GM12878 (cell line): ENCODE data around the gene ZDHHC11B. TPM values are rescaled to one million over a fixed set of nuclear protein-coding genes. Genes with fewer than 3 reads are reported as not detected.
"Not testable (repeated sequence)": the region's sequence is repeated elsewhere in the genome, so short reads cannot be mapped to it uniquely, and the experiment has no call there.

ENCODE experiments used
- ATAC-seq: fragments of 200-7000 bp; cut with Tn5 transposase; 3 replicates; pipeline ENCODE4 v1.9.1; 2020; ENCODE audit warnings: mild to moderate bottlenecking, moderate library complexity
- BruUV-seq: library from RNA; stranded (reverse); fragments of 400-500 nt; replicated peaks from 2 replicates; lab custom pipeline; 2021; lab: Mats Ljungman, UMichigan
- CTCF ChIA-PET: fragments of 300-600 bp; sonication (Branson Sonifier 250); formaldehyde crosslinking; extraction: SDS; loops from one replicate; lab custom pipeline; 2021; ENCODE audit warnings: inconsistent platforms; lab: Yijun Ruan, JAX
- POLR2A ChIA-PET: fragments of 350-600 bp; formaldehyde crosslinking; extraction: SDS; loops from one replicate; lab custom pipeline; 2021; ENCODE audit warnings: inconsistent platforms; lab: Charles Lee
- RAD21 ChIA-PET: fragments of 300-600 bp; sonication (Branson Sonifier 250); formaldehyde crosslinking; loops from one replicate; lab custom pipeline; 2023; ENCODE audit warnings: antibody characterized with exemption; ENCODE audit not compliant: unreplicated experiment; lab: Charles Lee
- SMC1A ChIA-PET: fragments of 300-600 bp; sonication (Branson Sonifier 250); formaldehyde crosslinking; loops from one replicate; lab custom pipeline; 2023; ENCODE audit not compliant: unreplicated experiment, uncharacterized antibody; lab: Charles Lee
- DNase-seq: peaks from one replicate; pipeline ENCODE4 v3.0.0-alpha.2; 2011; ENCODE audit warnings: low read depth, low spot score
- FAIRE-seq: peaks from 3 replicates; lab custom pipeline; 2011; peaks lifted over from hg19 to GRCh38; lab: Jason Lieb, UNC
- H2AFZ ChIP-seq: 2 replicates; pipeline ENCODE4 v1.6.0; 2011; ENCODE audit warnings: low read depth, low read length, control low read depth; ENCODE audit not compliant: control insufficient read depth
- H3K27ac ChIP-seq: 2 replicates; pipeline ENCODE4 v1.5.1; 2011; ENCODE audit warnings: control low read depth; ENCODE audit not compliant: control insufficient read depth, insufficient read depth
- H3K27me3 ChIP-seq, 2 experiments: replicated peaks in 1 of 2; 2 replicates each; pipeline versions ENCODE4 v1.6.0 to v1.6.1; 2011; ENCODE audit warnings: low read length in 1 of 2; ENCODE audit not compliant: control insufficient read depth in 2 of 2, insufficient read depth in 2 of 2
- H3K36me3 ChIP-seq, 2 experiments: 2 replicates each; pipeline ENCODE4 v1.5.1; 2011; ENCODE audit warnings: low read length in 1 of 2; ENCODE audit not compliant: control insufficient read depth in 2 of 2, insufficient read depth in 2 of 2
- H3K4me1 ChIP-seq: 2 replicates; pipeline ENCODE4 v1.6.1; 2011; ENCODE audit warnings: mild to moderate bottlenecking, low read length, moderate library complexity, mixed read lengths; ENCODE audit not compliant: control insufficient read depth, insufficient read depth
- H3K4me2 ChIP-seq: 2 replicates; pipeline ENCODE4 v1.6.0; 2011; ENCODE audit warnings: control low read depth; ENCODE audit not compliant: control insufficient read depth, insufficient read depth
- H3K4me3 ChIP-seq: fragments of 200-600 bp; sonication (generic); 2 replicates; pipeline ENCODE4 v1.5.1; 2016
- H3K79me2 ChIP-seq: 2 replicates; pipeline ENCODE4 v1.6.0; 2011; ENCODE audit warnings: low read length; ENCODE audit not compliant: control insufficient read depth, insufficient read depth
- H3K9ac ChIP-seq: 2 replicates; pipeline ENCODE4 v1.8.0; 2011; ENCODE audit warnings: low read length, control low read depth, mixed read lengths; ENCODE audit not compliant: control insufficient read depth, insufficient read depth
- H3K9me3 ChIP-seq: replicated peaks from 3 replicates; pipeline ENCODE4 v1.5.1; 2011; ENCODE audit warnings: mild to moderate bottlenecking, low read length; ENCODE audit not compliant: control insufficient read depth, insufficient read depth
- H4K20me1 ChIP-seq: 2 replicates; pipeline ENCODE4 v1.6.0; 2011; ENCODE audit not compliant: control insufficient read depth, insufficient read depth
- WGBS: methylation state at CpG from one replicate; pipeline ENCODE4 v1.1.6; 2016; ENCODE audit warnings: low lambda C conversion rate; ENCODE audit not compliant: insufficient replicate concordance, insufficient coverage; ENCODE audit errors: missing lambda C conversion rate; 5-methylcytosine and 5-hydroxymethylcytosine counted together
- in situ Hi-C: fragments of 300-500 bp; cut with MboI; formaldehyde crosslinking; loops from 9 replicates; pipeline ENCODE4 v1.14.3; 2018; ENCODE audit warnings: mixed read lengths
- intact Hi-C: fragments of 100-400 bp; cut with micrococcal nuclease; formaldehyde crosslinking; loops from one replicate; pipeline ENCODE4 v1.14.2; 2022; ENCODE audit not compliant: unreplicated experiment
- polyA plus RNA-seq, 11 experiments: library from polyadenylated mRNA; depleted of rRNA in 4 of 11; unstranded in 6 of 11; stranded (reverse) in 5 of 11; fragments of >200 nt; fragmentation: Nextera tagmentation in 4 of 11; fragmentation: Illumina TruSeq in 1 of 11; extraction: Ambion mirVana in 4 of 11; extraction: Trizol in 1 of 11; gene quantifications; 1 replicate in 1 of 11; 2 replicates in 10 of 11; pipeline versions ENCODE4 v1.2.1 to v1.2.3, GENCODE V29; 2011 to 2016; ENCODE audit warnings: inconsistent platforms in 2 of 11, missing spikeins in 2 of 11, low read depth in 1 of 11
- total RNA-seq, 4 experiments: library from RNA; depleted of rRNA in 3 of 4; stranded (reverse); fragments of >200 nt in 3 of 4; fragmentation: Illumina TruSeq in 1 of 4; extraction: Trizol in 1 of 4; gene quantifications; 2 replicates each; pipeline versions ENCODE4 v1.2.1 to v1.2.3, GENCODE V29; 2013 to 2021

The ZDHHC11B gene
- total and polyA plus RNA-seq, 10 of the 15 experiments (the other 5 are each of a cell fraction or from before 2014, with no cell fraction given): 0.01 to 0.10 (median 0.09) TPM; not detected in 7

- H3K9ac ChIP-seq, BruUV-seq, H2AFZ ChIP-seq, H3K36me3 ChIP-seq, H4K20me1 ChIP-seq, ATAC-seq, H3K79me2 ChIP-seq, RAD21 ChIA-PET, H3K4me3 ChIP-seq, in situ Hi-C loops, FAIRE-seq, H3K4me2 ChIP-seq, H3K9me3 ChIP-seq, CTCF ChIA-PET, H3K27ac ChIP-seq, intact Hi-C loops, H3K27me3 ChIP-seq, POLR2A ChIA-PET, DNase-seq, H3K4me1 ChIP-seq: not testable (repeated sequence)
- SMC1A ChIA-PET: interaction anchor here (0.7 kb wide), 1 partner anchor 362 kb away, joined by 3 read pairs; no protein-coding TSS in a partner anchor
- WGBS: 43% methylated on average over 11 of the region's 17 CpGs
Observed at GRCh38 chr5:679166-679895, 105.2 kb downstream of the ZDHHC11B start.

- H3K27ac ChIP-seq, POLR2A ChIA-PET, H3K36me3 ChIP-seq, H4K20me1 ChIP-seq, H2AFZ ChIP-seq, H3K79me2 ChIP-seq, H3K4me3 ChIP-seq, H3K27me3 ChIP-seq, H3K4me1 ChIP-seq, CTCF ChIA-PET, H3K4me2 ChIP-seq, H3K9ac ChIP-seq, RAD21 ChIA-PET, intact Hi-C loops, H3K9me3 ChIP-seq, ATAC-seq, BruUV-seq, FAIRE-seq, DNase-seq, in situ Hi-C loops, SMC1A ChIA-PET: not testable (repeated sequence)
- WGBS: 61% methylated on average over 12 of the region's 16 CpGs
Observed at GRCh38 chr5:678521-678920, 106.0 kb downstream of the ZDHHC11B start.
